BJ (cell line): ENCODE measurements around the gene HECW1. TPM values are rescaled to one million over a fixed set of nuclear protein-coding genes. Genes with fewer than 3 reads are reported as not detected.

Experiments used
- CTCF ChIA-PET: fragments of 350-600 bp; formaldehyde crosslinking; extraction: SDS; loops from one replicate; lab custom pipeline; 2021; ENCODE audit warnings: antibody characterized with exemption, inconsistent platforms; lab: Yijun Ruan, JAX
- POLR2A ChIA-PET: fragments of 300-600 bp; sonication (Branson Sonifier 250); formaldehyde crosslinking; extraction: SDS; loops from one replicate; lab custom pipeline; 2021; ENCODE audit warnings: antibody characterized with exemption; lab: Charles Lee
- DNase-seq: peaks from one replicate; pipeline ENCODE4 v3.0.0-alpha.2; 2011; ENCODE audit warnings: low read depth
- H3K27me3 ChIP-seq: 2 replicates; pipeline ENCODE4 v1.6.0; 2011; ENCODE audit warnings: low read length; ENCODE audit not compliant: control insufficient read depth, insufficient read depth
- H3K36me3 ChIP-seq: 2 replicates; pipeline ENCODE4 v1.5.1; 2011; ENCODE audit warnings: low read length; ENCODE audit not compliant: control insufficient read depth, insufficient read depth
- H3K4me3 ChIP-seq: 2 replicates; pipeline ENCODE4 v1.5.1; 2011; ENCODE audit warnings: low read depth, mild to moderate bottlenecking, control low read depth, low read length
- polyA plus RNA-seq: library from polyadenylated mRNA; depleted of rRNA; stranded (reverse); fragments of >200 nt; gene quantifications from 2 replicates; pipeline ENCODE4 v1.2.3, GENCODE V29; 2011
- TF ChIP-seq, protein P1 (sequence below): IDR thresholded peaks from 2 replicates; pipeline ENCODE4 v1.5.1; 2011; ENCODE audit warnings: low read depth, mild to moderate bottlenecking, control low read depth, inconsistent platforms, low read length, moderate library complexity; ENCODE audit not compliant: insufficient read depth

The HECW1 gene
- polyA plus RNA-seq, 1 experiment = 2.9 TPM

DNA sequence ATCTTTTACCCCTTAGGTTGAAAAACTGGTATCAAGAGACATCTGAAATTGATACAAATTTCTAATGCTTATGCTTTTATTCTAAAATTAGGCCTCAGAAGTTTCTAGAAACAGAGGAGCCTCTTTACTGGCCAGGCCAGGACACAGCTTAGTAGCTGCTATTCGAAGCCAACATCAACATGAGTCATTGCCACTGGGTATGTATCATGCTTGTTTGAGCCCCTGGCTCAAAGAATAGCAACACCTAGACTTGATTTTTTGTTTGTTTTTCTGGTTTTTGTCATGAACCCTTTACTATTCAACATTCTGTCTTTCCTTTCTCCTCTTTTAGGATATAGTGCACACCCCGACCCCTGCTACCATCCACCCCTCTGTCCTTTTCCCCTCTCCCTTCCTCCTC is 379.5 kb downstream of the HECW1 start:
- ChIA-PET CTCF (interaction anchor here (0.8 kb wide), 1 partner anchor 614 kb away, joined by 3 read pairs; no protein-coding TSS in a partner anchor), POLR2A (no interaction called here)
- Histone ChIP-seq H3K27me3 (peaks cover 8% of the 10 kb centered on the region), H3K4me3 (no peak overlapping the region), H3K36me3 (no peaks in the 10 kb centered on the region)
- peak; percentile 14 for DNase-seq
- TF ChIP-seq, protein P1, sequence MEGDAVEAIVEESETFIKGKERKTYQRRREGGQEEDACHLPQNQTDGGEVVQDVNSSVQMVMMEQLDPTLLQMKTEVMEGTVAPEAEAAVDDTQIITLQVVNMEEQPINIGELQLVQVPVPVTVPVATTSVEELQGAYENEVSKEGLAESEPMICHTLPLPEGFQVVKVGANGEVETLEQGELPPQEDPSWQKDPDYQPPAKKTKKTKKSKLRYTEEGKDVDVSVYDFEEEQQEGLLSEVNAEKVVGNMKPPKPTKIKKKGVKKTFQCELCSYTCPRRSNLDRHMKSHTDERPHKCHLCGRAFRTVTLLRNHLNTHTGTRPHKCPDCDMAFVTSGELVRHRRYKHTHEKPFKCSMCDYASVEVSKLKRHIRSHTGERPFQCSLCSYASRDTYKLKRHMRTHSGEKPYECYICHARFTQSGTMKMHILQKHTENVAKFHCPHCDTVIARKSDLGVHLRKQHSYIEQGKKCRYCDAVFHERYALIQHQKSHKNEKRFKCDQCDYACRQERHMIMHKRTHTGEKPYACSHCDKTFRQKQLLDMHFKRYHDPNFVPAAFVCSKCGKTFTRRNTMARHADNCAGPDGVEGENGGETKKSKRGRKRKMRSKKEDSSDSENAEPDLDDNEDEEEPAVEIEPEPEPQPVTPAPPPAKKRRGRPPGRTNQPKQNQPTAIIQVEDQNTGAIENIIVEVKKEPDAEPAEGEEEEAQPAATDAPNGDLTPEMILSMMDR = no peak

DNA sequence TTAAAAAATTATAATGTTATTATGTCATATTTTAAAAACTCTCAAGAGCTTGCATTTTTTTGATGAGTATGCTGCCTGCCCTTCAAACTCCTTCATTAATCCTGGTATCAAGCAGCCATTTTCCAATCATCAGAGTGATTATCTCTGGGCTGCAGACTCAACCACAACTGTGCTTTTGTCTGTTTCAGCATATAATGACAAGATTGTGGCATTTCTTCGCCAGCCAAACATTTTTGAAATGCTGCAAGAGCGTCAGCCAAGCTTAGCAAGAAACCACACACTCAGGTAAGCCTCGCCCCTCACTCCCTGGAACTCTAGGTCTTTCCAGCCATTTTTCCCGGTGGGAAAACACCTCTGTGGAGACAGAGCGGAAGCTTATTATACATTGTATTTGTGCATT is 380.4 kb downstream of the HECW1 start:
- peaks cover 10% of the 10 kb centered on the region for H3K27me3 ChIP-seq
- no peak for DNase-seq
- TF ChIP-seq, protein P1 = no peak
- no peaks in the 10 kb centered on the region for H3K36me3 ChIP-seq
- ChIA-PET POLR2A (no interaction called here), CTCF (interaction anchor here (0.6 to 1.4 kb wide), 4 partner anchors 9 to 90 kb away, joined by 3 to 5 read pairs (median 3); partner anchors contain the start of gene STK17A)
- no peak overlapping the region for H3K4me3 ChIP-seq

DNA sequence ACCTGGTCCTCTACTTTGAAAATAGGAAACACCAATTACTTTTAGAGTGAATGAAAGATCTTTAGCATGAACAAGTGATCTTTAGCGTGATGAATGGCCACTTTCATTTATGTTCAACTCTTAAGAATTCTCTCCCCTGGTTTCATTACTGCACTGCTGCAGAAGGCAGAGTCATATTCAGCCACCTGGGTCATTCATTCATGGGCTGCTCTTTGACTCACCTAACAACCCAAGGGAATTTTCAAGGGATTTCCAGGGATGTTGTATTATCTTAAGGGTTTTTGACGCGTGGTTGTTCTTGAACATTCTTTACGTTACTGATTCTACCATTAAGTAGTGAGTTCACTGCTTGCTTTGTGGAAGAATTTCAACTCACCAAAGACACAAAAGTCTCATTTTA is 383.1 kb downstream of the HECW1 start:
- CTCF ChIA-PET = no interaction called here
- DNase-seq = no peak
- H3K27me3 ChIP-seq = peaks cover 8% of the 10 kb centered on the region

DNA sequence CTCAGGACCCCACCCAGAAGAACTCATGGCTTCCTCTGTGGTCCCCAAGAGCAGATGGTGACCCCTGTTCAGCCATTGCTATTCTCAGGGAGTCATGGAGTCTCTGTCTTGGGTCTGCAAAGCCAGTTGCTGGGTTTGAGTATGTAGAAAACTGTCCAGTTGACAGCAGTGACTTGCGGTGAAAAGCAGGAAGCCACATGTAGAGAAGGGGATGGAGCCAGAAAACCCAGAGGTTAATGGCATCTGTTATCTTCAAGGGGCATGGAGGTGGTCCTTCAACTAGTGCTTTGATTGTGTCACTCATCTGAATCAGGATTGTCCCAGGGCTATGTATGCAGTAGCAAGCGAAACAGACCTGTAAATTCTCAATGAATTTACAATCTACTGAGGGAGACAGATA is 384.1 kb downstream of the HECW1 start:
- DNase-seq = no peak
- TF ChIP-seq, protein P1 = no peak
- Histone ChIP-seq H3K27me3 (peaks cover 8% of the 10 kb centered on the region), H3K4me3 (no peak overlapping the region), H3K36me3 (no peaks in the 10 kb centered on the region)
- ChIA-PET CTCF (no interaction called here), POLR2A (no interaction called here)

More for the DNA sequence above, 383.1 kb downstream of the HECW1 start:
- TF ChIP-seq, protein P1 = no peak
- POLR2A ChIA-PET = no interaction called here
- H3K36me3 ChIP-seq = no peaks in the 10 kb centered on the region
- no peak overlapping the region for H3K4me3 ChIP-seq

DNA sequence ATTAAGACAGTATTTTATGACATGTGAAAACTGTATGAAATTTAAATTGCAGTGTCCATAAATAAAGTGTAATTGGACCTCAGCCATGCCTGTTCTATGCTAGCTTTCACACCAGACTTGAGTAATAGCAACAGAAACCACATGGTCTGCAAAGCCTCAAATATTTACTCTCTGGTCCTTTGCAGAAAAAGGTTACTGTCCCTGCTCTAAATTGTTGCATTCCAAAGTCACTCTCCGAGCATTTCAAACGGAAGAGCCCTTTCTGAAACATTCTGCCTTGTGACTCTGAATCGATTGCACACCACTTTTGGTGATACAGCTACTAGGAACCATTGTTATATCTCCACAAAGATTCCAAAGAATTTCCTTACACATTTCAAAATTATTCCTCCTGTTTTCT is 389.4 kb downstream of the HECW1 start:
- Histone ChIP-seq H3K27me3 (peaks cover 3% of the 10 kb centered on the region), H3K36me3 (no peaks in the 10 kb centered on the region), H3K4me3 (no peak overlapping the region)
- DNase-seq = peak; percentile 66
- TF ChIP-seq, protein P1 = no peak
- POLR2A ChIA-PET = no interaction called here
- CTCF ChIA-PET = interaction anchor here (0.9 to 1.8 kb wide), 6 partner anchors 9 to 198 kb away, joined by 3 to 6 read pairs (median 4); partner anchors contain the start of gene STK17A
